Hepatocyte (in vitro differentiated cells): ENCODE results near the gene LINC00632.

Experiments used
- EZH2 ChIP-seq: fragments of 200-600 bp; sonication (generic); IDR thresholded peaks from 2 replicates; pipeline ENCODE4 v1.6.1; 2016; ENCODE audit warnings: antibody characterized with exemption, mild to moderate bottlenecking, borderline replicate concordance
- TF ChIP-seq, protein P1 (sequence below): fragments of 200-600 bp; sonication (generic); IDR thresholded peaks from 2 replicates; pipeline ENCODE4 v1.5.1; 2016; ENCODE audit warnings: antibody characterized with exemption, mild to moderate bottlenecking; ENCODE audit not compliant: poor library complexity

DNA sequence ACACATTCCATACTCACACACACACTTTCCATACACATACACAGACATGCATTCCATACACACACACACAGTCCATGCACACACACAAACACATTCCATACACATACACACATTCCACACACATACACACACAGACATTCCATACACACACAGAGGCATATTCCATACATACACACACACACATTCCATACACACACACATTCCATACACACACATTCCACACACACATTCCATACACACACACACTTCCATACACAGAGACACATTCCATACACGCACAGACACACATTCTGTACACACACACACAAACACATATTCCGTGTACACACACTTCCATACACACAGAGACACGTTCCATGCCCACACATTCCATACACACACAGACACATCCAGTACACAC, 14.8 kb downstream of the LINC00632 start:
- no peak for TF ChIP-seq EZH2
- TF ChIP-seq, protein P1, sequence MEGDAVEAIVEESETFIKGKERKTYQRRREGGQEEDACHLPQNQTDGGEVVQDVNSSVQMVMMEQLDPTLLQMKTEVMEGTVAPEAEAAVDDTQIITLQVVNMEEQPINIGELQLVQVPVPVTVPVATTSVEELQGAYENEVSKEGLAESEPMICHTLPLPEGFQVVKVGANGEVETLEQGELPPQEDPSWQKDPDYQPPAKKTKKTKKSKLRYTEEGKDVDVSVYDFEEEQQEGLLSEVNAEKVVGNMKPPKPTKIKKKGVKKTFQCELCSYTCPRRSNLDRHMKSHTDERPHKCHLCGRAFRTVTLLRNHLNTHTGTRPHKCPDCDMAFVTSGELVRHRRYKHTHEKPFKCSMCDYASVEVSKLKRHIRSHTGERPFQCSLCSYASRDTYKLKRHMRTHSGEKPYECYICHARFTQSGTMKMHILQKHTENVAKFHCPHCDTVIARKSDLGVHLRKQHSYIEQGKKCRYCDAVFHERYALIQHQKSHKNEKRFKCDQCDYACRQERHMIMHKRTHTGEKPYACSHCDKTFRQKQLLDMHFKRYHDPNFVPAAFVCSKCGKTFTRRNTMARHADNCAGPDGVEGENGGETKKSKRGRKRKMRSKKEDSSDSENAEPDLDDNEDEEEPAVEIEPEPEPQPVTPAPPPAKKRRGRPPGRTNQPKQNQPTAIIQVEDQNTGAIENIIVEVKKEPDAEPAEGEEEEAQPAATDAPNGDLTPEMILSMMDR: no peak
